KMS-11 (cell line): Measurements from ENCODE around the gene CCDC154.

ENCODE experiments used
- H2AFZ ChIP-seq: fragments of 200-600 bp; sonication (generic); 2 replicates; pipeline ENCODE4 v1.6.1; 2016; ENCODE audit warnings: antibody characterized with exemption, mixed run types, low read depth
- H3K27ac ChIP-seq: fragments of 200-600 bp; sonication (generic); 2 replicates; pipeline ENCODE4 v1.6.1; 2016; ENCODE audit warnings: mild to moderate bottlenecking, mixed run types
- H3K27me3 ChIP-seq: fragments of 200-600 bp; sonication (generic); 2 replicates; pipeline ENCODE4 v1.6.1; 2017; ENCODE audit warnings: mild to moderate bottlenecking, low read depth, mixed run types, moderate library complexity; ENCODE audit not compliant: insufficient read depth
- H3K36me3 ChIP-seq: fragments of 200-600 bp; sonication (generic); 2 replicates; pipeline ENCODE4 v1.6.1; 2017; ENCODE audit warnings: mild to moderate bottlenecking, mixed run types; ENCODE audit not compliant: insufficient read depth
- H3K4me1 ChIP-seq: fragments of 200-600 bp; sonication (generic); 2 replicates; pipeline ENCODE4 v1.6.1; 2016; ENCODE audit warnings: mild to moderate bottlenecking, low read depth, mixed run types; ENCODE audit not compliant: poor library complexity, severe bottlenecking
- H3K4me2 ChIP-seq: fragments of 200-600 bp; sonication (generic); 2 replicates; pipeline ENCODE4 v1.7.0; 2016; ENCODE audit warnings: mild to moderate bottlenecking, mixed run types
- H3K4me3 ChIP-seq: fragments of 200-600 bp; sonication (generic); IDR thresholded peaks from 2 replicates; pipeline ENCODE4 v1.6.1; 2017; ENCODE audit warnings: low read depth, low read length, mixed read lengths; ENCODE audit not compliant: insufficient read depth
- H3K79me2 ChIP-seq: fragments of 200-600 bp; sonication (generic); 2 replicates; pipeline ENCODE4 v1.6.1; 2016; ENCODE audit warnings: low read depth, mixed run types; ENCODE audit not compliant: insufficient read depth
- H3K9ac ChIP-seq: fragments of 200-600 bp; sonication (generic); 2 replicates; pipeline ENCODE4 v1.6.1; 2016; ENCODE audit warnings: mild to moderate bottlenecking, mixed run types
- H4K20me1 ChIP-seq: fragments of 200-600 bp; sonication (generic); 2 replicates; pipeline ENCODE4 v1.6.1; 2016; ENCODE audit warnings: mild to moderate bottlenecking, mixed run types; ENCODE audit not compliant: insufficient read depth
- TF ChIP-seq, protein P1 (sequence below): fragments of 200-600 bp; sonication (generic); conservative IDR thresholded peaks from 2 replicates; pipeline ENCODE4 v1.6.1; 2017; ENCODE audit warnings: low read depth, mild to moderate bottlenecking, antibody characterized with exemption, low read length, moderate library complexity, mixed read lengths

CCDC154 gene

GRCh38 chr16:1491327-1491726 is 47.0 kb upstream of the CCDC154 start:
- H2AFZ ChIP-seq, result no peak overlapping the region
- no peak overlapping the region for H3K9ac ChIP-seq
- H3K36me3 ChIP-seq, result no peaks in the 10 kb centered on the region; the same call in 1 of the 2 replicates
- no peak overlapping the region for H3K27ac ChIP-seq
- TF ChIP-seq, protein P1, sequence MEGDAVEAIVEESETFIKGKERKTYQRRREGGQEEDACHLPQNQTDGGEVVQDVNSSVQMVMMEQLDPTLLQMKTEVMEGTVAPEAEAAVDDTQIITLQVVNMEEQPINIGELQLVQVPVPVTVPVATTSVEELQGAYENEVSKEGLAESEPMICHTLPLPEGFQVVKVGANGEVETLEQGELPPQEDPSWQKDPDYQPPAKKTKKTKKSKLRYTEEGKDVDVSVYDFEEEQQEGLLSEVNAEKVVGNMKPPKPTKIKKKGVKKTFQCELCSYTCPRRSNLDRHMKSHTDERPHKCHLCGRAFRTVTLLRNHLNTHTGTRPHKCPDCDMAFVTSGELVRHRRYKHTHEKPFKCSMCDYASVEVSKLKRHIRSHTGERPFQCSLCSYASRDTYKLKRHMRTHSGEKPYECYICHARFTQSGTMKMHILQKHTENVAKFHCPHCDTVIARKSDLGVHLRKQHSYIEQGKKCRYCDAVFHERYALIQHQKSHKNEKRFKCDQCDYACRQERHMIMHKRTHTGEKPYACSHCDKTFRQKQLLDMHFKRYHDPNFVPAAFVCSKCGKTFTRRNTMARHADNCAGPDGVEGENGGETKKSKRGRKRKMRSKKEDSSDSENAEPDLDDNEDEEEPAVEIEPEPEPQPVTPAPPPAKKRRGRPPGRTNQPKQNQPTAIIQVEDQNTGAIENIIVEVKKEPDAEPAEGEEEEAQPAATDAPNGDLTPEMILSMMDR, result no peak
- H3K79me2 ChIP-seq, result peaks cover 20% of the 10 kb centered on the region
- no peak overlapping the region for H3K4me2 ChIP-seq
- H3K27me3 ChIP-seq, result peaks cover 22% of the 10 kb centered on the region
- no peaks in the 10 kb centered on the region for H4K20me1 ChIP-seq
- no peak overlapping the region for H3K4me3 ChIP-seq
- peaks cover 15% of the 10 kb centered on the region for H3K4me1 ChIP-seq

DNA sequence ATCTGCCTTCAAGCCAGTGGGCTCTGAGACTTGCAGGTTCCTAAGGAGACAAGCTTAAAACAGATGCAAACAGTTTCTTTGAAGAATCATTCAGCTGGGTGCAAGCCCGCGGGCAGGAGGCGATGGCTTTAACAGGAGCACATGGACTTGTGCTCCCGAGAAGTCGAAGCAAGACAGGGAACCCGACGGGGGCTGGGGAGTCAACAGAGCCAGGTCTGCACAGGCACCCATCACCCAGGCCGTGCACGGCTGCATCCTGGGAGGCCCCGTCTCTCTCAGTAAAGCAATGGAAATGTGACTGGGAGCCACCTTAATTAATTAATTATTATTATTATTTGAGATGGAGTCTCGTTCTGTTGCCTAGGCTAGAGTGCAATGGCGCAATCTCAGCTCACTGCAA is 44.7 kb upstream of the CCDC154 start:
- no peaks in the 10 kb centered on the region for H3K36me3 ChIP-seq
- H3K79me2 ChIP-seq, result peaks cover 7% of the 10 kb centered on the region
- H3K4me3 ChIP-seq, result no peak overlapping the region
- no peaks in the 10 kb centered on the region for H4K20me1 ChIP-seq
- TF ChIP-seq, protein P1, result no peak
- peaks cover 10% of the 10 kb centered on the region for H3K4me1 ChIP-seq
- H3K9ac ChIP-seq, result no peak overlapping the region
- H3K27me3 ChIP-seq, result peaks cover 43% of the 10 kb centered on the region
- H2AFZ ChIP-seq, result no peak overlapping the region
- no peak overlapping the region for H3K4me2 ChIP-seq
- H3K27ac ChIP-seq, result no peak overlapping the region

DNA sequence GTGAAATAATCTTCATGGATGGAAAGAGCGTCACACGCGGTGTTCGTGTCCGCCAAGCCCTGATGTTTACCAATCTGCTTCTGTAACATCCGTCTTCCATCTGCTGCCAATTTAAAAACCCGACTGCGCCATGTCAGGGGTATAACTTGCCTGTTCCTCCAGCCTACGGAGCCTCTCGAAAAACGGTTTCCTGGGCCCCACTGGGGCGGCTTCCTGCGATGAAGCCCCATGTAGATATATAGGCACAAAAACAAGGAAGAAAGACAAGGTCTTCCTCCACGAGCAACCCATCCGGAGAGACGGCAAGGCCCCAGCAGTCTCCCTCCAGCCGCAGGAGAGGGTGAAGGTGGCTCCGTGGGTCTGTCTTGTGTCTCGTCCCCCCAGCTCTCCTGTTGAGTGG is 44.3 kb upstream of the CCDC154 start, which contains the start of gene PTX4:
Gene PTX4, minus strand, starts transcription at position 326 of the 400 bp plus-strand sequence. Its CDS starts 35 bp downstream, at position 291.
- Histone ChIP-seq H3K9ac (no peak within 1 kb of the TSS), H3K36me3 (no peaks in the 10 kb centered on the region)

GRCh38 chr16:1488054-1488601 is 43.8 kb upstream of the CCDC154 start:
- Histone ChIP-seq H3K36me3 (no peaks in the 10 kb centered on the region), H4K20me1 (no peaks in the 10 kb centered on the region), H3K27me3 (peaks cover 52% of the 10 kb centered on the region), H3K9ac (no peak overlapping the region), H3K27ac (no peak overlapping the region), H2AFZ (no peak overlapping the region), H3K4me1 (peaks cover 9% of the 10 kb centered on the region), H3K4me2 (no peak overlapping the region), H3K4me3 (no peak overlapping the region), H3K79me2 (no peaks in the 10 kb centered on the region)
- TF ChIP-seq, protein P1, result no peak

More for the DNA sequence above, 44.3 kb upstream of the CCDC154 start, which contains the start of gene PTX4:
- no peak within 1 kb of the TSS for H3K4me3 ChIP-seq
- H3K27ac ChIP-seq, result no peak within 1 kb of the TSS
- TF ChIP-seq, protein P1, result no peak
- no peak within 1 kb of the TSS for H2AFZ ChIP-seq
- H3K79me2 ChIP-seq, result peaks cover 3% of the 10 kb centered on the region; the same call in 1 of the 2 replicates
- no peak within 1 kb of the TSS for H3K4me2 ChIP-seq
- H3K27me3 ChIP-seq, result peaks cover 47% of the 10 kb centered on the region
- no peaks in the 10 kb centered on the region for H4K20me1 ChIP-seq
- H3K4me1 ChIP-seq, result peaks cover 9% of the 10 kb centered on the region
